Skeletal muscle tissue (tissue), 4 donors: ENCODE measurements around the gene GPR61. TPM values are rescaled to one million over a fixed set of nuclear protein-coding genes. Genes with fewer than 3 reads are reported as not detected.
A peak's percentile ranks its signal among the peaks of the same experiment; 100 is the strongest.

ENCODE experiments used
- H3K27ac ChIP-seq: one replicate; pipeline ENCODE4 v1.7.0; 2013; ENCODE audit warnings: mild to moderate bottlenecking, low read depth, low read length, inconsistent platforms
- H3K27me3 ChIP-seq, 3 donors: one replicate each; pipeline ENCODE4 v1.7.0; 2013; ENCODE audit warnings: low read length in 3 of 3; ENCODE audit not compliant: control insufficient read depth in 3 of 3, insufficient read depth in 3 of 3
- H3K36me3 ChIP-seq, 3 donors: one replicate each; pipeline ENCODE4 v1.7.0; 2013; ENCODE audit warnings: low read length in 3 of 3; ENCODE audit not compliant: control insufficient read depth in 3 of 3, insufficient read depth in 3 of 3
- H3K4me1 ChIP-seq, 3 donors: one replicate each; pipeline ENCODE4 v1.7.0; 2013; ENCODE audit warnings: low read length in 3 of 3, mild to moderate bottlenecking in 3 of 3; ENCODE audit not compliant: control insufficient read depth in 3 of 3, insufficient read depth in 3 of 3
- H3K4me3 ChIP-seq, 3 donors: one replicate each; pipeline ENCODE4 v1.7.0; 2013; ENCODE audit warnings: low read length in 3 of 3
- H3K9ac ChIP-seq, 3 donors: one replicate each; pipeline ENCODE4 v1.7.0; 2013; ENCODE audit warnings: low read length in 3 of 3, mild to moderate bottlenecking in 3 of 3, moderate library complexity in 2 of 3, low read depth in 1 of 3
- H3K9me3 ChIP-seq, 3 donors: one replicate each; pipeline ENCODE4 v1.7.0; 2013; ENCODE audit warnings: low read length in 3 of 3; ENCODE audit not compliant: control insufficient read depth in 3 of 3
- total RNA-seq: library from RNA; depleted of rRNA; stranded (reverse); fragments of >200 nt; gene quantifications from one replicate; pipeline ENCODE4 v1.2.3, GENCODE V29; 2014
- donor health status: Osteomylitis.

The GPR61 gene
- total RNA-seq, 1 donor from 2014 or later = 0.52 TPM

DNA sequence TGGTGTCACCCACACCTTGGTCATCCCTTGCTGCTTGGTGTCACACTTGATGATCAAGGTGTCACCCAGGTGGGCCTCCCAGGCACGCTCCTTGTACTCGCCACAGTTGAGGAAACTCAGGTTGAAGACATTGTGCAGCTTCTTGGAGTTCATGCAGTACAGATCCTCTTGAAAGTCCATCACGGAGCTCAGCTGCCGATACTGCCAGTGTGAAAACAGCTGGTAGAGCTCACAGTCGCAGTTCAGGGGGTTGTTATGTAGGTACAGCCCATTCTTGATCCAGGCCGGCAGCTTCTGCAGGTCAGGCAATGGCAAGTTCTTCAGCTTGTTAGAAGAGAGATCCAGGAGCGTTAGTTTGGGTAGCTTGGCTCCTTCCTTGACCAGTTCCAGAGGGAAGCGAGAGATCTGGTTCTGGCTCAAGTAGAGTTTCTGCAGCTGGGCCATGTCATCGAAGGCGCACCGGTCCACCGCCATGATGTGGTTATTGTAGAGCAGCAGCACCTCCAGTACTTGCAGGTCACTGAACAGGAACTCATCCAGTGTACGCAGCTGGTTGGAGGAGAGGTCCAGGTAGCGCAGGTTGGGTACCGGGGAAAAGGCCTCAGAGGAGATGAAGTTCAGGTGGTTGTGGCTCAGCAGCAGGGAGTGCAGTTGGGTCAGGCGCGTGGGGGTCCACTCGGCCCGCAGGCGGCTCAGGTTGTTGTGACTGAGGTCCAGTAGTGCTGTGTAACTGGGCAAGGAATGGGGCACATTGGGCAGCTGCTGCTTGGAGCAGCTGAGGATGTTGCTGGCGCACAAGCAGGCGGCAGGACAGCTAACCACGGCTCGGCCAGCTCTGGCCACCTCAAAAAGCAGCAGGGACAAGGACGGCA lies 31.4 kb upstream of the GPR61 start:
- Histone ChIP-seq H3K4me3 (peak overlapping the region; percentile 72 to 90 (median 85)), H3K9me3 (no peaks in the 10 kb centered on the region), H3K4me1 (peaks cover 34 to 51% (median 44%) of the 10 kb centered on the region in 3 donors), H3K9ac (peak overlapping the region; percentile 76 to 88 (median 82)), H3K27ac (peak overlapping the region; percentile 45), H3K36me3 (peaks cover 13 to 19% (median 17%) of the 10 kb centered on the region in 3 donors), H3K27me3 (no peaks in the 10 kb centered on the region)

- H3K27ac ChIP-seq = peak overlapping the region; percentile 45
Measured at GRCh38 chr1:109508873-109509175, 30.8 kb upstream of the GPR61 start.

DNA sequence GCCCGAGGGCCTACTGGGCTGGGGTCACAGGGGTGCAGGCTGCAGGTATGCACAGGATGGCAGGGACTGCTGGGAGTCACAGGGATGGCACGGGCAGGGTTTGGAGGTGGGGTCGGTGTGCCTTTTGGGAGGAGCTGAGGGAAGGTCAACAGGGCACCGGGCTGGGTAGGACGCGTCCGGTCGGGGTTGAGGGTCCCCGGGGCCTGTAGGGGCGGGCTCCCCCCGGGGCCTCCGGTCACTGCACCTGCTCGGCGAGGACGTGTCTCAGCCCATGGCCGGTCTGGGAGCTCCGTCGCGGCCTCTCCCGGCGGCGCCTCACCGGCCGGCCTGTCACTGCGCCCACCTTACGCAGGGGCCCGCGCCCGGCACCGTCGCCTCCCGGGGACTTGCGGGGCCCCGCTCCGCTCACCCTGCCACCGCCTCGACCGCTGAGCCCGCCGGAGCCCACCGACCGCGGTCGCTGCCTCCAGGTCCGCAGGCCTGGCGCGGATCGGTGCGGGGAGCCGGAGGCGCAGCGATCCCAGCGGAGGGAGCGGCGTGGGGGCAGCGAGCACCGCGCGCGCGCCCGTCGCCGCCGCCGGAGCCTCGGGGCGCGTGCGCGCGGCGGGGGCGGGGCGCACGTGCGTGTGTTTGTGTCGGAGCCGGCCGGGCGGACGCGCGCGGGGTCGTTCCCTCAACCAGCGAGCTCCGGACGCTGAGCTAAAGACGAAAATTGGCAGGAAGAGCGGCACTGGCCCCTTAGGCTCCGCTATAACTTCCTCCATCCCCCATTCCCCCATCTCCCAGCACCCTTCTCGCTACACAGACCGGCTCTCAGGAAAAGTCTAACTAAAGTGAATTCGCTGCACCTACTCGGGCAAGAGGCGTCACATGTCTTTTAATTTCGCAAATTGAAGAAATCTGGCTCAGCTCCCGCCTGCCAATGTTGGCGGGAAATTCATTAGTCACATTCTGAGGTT lies 30.2 kb upstream of the GPR61 start, which contains the start of gene AMIGO1:
AMIGO1 (minus strand) TSS at position 552 of the 959 bp plus-strand sequence. CDS start 815 bp downstream, outside the sequence.
- no peaks in the 10 kb centered on the region for H3K9me3 ChIP-seq
- H3K36me3 ChIP-seq = peaks cover 13 to 17% (median 16%) of the 10 kb centered on the region in 3 donors
- peak within 1 kb of the TSS; percentile 45 for H3K27ac ChIP-seq
- H3K4me3 ChIP-seq = peak within 1 kb of the TSS; percentile 83 to 90 (median 85)
- peaks cover 34 to 51% (median 44%) of the 10 kb centered on the region in 3 donors for H3K4me1 ChIP-seq
- H3K9ac ChIP-seq = peak within 1 kb of the TSS; percentile 76 to 88 (median 82)
- no peaks in the 10 kb centered on the region for H3K27me3 ChIP-seq

More at GRCh38 chr1:109508873-109509175, 30.8 kb upstream of the GPR61 start:
- H3K27me3 ChIP-seq = no peaks in the 10 kb centered on the region
- peak overlapping the region; percentile 76 to 88 (median 82) for H3K9ac ChIP-seq
- H3K4me3 ChIP-seq = peak overlapping the region; percentile 72 to 90 (median 85)
- no peaks in the 10 kb centered on the region for H3K9me3 ChIP-seq
- H3K4me1 ChIP-seq = peaks cover 34 to 51% (median 44%) of the 10 kb centered on the region in 3 donors
- peaks cover 13 to 19% (median 17%) of the 10 kb centered on the region in 3 donors for H3K36me3 ChIP-seq

DNA sequence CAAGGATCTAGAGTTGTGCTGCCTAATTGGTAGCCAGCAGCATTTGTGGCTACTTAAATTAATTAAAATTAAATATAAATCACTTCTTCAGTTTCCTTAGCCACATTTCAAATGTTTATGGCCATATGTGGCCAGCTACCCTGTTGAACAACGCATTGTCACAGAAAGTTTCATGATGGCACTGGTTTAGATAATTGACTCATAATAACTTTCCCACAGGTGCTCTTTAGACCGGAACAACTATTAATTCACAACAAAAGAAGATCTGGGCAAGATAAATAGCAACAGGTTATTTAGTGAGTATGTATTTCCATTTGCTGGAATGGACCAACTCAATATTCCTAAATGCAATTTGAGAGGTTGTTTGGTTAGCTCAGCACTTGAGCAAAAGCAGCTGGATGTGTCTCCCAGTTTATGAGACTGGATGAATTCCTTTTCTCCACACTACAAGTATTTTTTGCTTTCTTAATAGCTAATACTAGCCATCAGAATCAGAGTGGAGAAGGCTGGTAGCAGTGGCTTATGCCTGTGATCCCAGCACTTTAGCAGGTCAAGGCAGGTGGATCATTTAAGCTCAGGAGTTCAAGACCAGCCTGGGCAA lies 26.5 kb upstream of the GPR61 start:
- Histone ChIP-seq H3K27ac (no peak overlapping the region), H3K27me3 (no peaks in the 10 kb centered on the region), H3K9ac (no peak overlapping the region), H3K4me3 (no peak overlapping the region), H3K9me3 (no peaks in the 10 kb centered on the region), H3K4me1 (peaks cover 16 to 19% (median 16%) of the 10 kb centered on the region in 3 donors), H3K36me3 (peaks cover 0 to under 1% (median under 1%) of the 10 kb centered on the region in 3 donors)

DNA sequence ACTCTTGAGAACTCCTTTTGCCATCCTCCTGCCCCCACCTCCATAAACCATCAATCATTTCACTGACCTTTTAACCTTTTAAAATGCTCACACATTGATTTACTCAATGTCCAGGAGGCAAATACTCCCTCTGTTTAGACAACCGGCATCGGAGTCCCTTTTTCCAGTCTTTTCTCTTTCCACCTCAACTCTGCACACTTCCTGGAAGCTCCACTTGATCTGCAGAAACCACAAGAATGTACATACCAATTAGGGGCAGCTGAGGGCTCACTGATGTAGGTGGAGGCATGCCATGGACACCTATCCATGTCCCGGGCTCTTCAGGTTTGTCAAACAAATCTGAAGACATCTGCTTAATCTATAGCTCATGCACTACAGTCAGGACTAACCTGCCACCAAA lies 24.8 kb upstream of the GPR61 start:
- H3K27ac ChIP-seq = no peak overlapping the region
- no peaks in the 10 kb centered on the region for H3K9me3 ChIP-seq
- no peaks in the 10 kb centered on the region for H3K27me3 ChIP-seq
- peaks cover 5 to 6% (median 6%) of the 10 kb centered on the region in 3 donors for H3K4me1 ChIP-seq
- H3K4me3 ChIP-seq = no peak overlapping the region
- no peak overlapping the region for H3K9ac ChIP-seq
- H3K36me3 ChIP-seq = no peaks in the 10 kb centered on the region

DNA sequence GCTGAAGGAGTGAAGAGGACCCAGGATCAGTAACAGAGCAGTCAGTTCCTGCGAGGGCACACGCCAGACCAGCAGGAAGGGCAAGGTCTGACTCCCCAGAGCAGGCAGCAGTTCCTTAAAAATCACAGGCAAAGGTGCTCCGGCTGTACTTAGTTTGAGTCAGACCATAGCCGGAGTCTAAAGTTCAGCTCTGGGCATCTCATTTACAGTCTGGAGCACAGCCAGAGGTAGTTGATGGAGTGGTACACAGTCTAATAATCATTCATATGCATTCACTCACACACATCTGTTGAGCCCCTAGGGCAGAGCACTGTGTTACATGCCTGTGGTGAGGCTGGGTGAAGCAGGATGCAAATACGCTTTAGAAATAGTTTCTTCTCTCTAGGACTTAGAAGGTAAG lies 22.8 kb upstream of the GPR61 start:
- Histone ChIP-seq H3K4me1 (peaks cover 0 to 2% (median 0%) of the 10 kb centered on the region in 3 donors), H3K27me3 (no peaks in the 10 kb centered on the region), H3K27ac (no peak overlapping the region), H3K9ac (no peak overlapping the region), H3K4me3 (no peak overlapping the region), H3K9me3 (no peaks in the 10 kb centered on the region), H3K36me3 (no peaks in the 10 kb centered on the region)

DNA sequence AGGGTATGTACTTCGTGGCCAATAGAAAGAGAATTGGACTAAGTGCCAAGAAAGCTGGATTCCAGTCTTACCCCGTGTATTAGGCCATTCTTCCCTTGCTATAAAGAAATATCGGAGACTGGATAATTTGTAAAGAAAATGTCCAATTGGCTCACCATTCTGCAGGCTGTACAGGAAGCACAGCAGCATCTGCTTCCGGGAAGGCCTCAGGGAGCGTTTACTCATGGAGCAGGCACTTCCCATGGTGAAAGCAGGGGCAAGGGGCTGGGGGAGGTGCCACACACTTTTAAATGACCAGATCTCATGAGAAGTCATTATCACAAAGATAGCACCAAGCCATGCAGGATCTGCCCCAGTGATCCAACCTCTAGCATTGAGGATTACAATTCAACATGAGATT lies 22.3 kb upstream of the GPR61 start:
- no peak overlapping the region for H3K27ac ChIP-seq
- H3K9ac ChIP-seq = no peak overlapping the region
- no peak overlapping the region for H3K4me3 ChIP-seq
- no peaks in the 10 kb centered on the region for H3K27me3 ChIP-seq
- H3K4me1 ChIP-seq = peaks cover 0 to 2% (median 0%) of the 10 kb centered on the region in 3 donors
- no peaks in the 10 kb centered on the region for H3K36me3 ChIP-seq
- no peaks in the 10 kb centered on the region for H3K9me3 ChIP-seq

DNA sequence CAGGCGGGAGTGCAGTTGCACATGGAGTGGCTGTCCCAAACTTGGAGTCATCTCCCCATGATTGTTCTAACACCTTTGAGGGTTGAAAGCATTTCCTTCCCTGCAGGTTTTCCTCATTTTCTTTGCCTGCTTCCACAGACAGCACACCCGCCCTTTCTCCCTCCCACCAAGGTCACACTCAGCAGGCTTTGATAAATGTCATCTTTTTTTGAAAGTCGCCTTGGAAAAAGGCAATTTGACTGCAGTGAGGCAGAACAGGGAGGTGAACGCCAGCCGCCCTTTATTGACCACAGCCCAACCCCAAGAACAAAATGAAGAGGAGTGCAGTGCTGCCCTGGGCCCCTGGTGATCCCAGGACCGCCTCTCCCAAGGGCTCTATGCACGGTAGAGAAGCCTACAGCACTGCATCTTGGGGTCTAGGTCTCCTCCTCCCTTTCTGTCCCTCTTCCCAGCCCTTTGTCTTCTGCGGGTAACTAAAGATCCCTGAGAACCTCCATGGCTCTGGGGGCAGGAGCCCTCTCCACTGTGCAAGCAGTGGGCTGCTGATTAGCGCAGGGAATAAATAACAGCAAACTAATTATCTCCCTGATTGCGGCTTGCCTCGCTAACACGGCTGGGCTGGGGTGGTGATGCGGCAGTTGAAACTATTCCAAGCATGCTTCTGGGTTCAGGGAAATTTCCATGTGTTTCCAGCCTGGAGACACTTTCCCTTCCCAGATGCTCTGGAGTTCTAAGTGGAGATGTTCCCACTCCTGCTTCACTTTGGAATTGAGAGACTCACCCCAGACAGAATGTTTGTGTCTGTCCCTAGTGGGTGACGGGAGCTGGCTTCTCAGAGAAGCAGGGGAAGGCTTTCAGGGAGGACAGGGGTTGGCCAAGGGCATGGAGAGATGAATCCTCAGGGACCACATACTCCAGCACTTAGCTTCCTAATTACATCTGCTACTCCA lies 18.4 kb upstream of the GPR61 start:
- Histone ChIP-seq H3K4me3 (no peak overlapping the region), H3K4me1 (peaks cover 0 to 2% (median 0%) of the 10 kb centered on the region in 3 donors), H3K9me3 (no peaks in the 10 kb centered on the region), H3K27me3 (no peaks in the 10 kb centered on the region), H3K27ac (no peak overlapping the region), H3K36me3 (no peaks in the 10 kb centered on the region), H3K9ac (no peak overlapping the region)

GRCh38 chr1:109522026-109522425 lies 17.6 kb upstream of the GPR61 start:
- Histone ChIP-seq H3K4me1 (peaks cover 0 to 2% (median 0%) of the 10 kb centered on the region in 3 donors), H3K36me3 (no peaks in the 10 kb centered on the region), H3K9ac (no peak overlapping the region), H3K27me3 (no peaks in the 10 kb centered on the region), H3K9me3 (no peaks in the 10 kb centered on the region), H3K27ac (no peak overlapping the region), H3K4me3 (no peak overlapping the region)
